ENCODE measurements around the gene EHF. TPM values are rescaled to one million over a fixed set of nuclear protein-coding genes. Genes with fewer than 3 reads are reported as not detected.

The EHF gene
- total RNA-seq, 1 experiment from 2014 or later, result 1.2 TPM

DNA sequence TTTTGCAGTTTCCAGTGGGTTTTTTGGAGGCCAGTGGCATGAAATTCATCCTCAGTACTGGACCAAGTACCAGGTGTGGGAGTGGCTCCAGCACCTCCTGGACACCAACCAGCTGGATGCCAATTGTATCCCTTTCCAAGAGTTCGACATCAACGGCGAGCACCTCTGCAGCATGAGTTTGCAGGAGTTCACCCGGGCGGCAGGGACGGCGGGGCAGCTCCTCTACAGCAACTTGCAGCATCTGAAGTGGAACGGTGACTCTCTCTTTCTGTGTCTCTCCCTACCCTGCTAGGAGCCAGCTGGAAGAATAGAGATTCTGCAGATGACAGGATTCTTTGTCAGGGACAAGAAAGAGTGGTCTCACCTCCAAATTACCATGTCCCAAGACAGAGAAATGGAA is 25.5 kb downstream of the EHF start:
- H3K27me3 ChIP-seq, result no peaks in the 10 kb centered on the region
- DNase-seq, result no peak
- peaks cover 17% of the 10 kb centered on the region for H3K36me3 ChIP-seq

DNA sequence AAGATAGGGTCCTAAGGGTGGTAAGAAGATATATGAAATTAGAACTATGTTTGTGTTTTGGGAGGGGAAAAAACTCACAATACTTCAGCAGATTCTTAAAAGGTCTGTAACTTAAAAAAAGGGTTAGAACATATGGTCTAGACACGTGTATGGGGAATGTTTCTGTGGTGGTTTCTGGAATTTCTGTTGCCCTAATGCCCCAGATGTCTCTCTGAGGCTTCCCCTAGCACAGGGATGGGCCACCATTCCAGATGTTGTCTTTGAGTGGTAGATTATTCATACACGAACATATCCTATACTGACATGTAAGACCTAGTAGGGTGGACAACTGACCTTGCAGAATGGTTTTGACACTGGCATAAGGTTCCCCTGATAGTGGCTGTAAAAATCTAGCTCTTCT is 26.2 kb downstream of the EHF start:
- no peaks in the 10 kb centered on the region for H3K27me3 ChIP-seq
- DNase-seq, result no peak
- no peaks in the 10 kb centered on the region for H3K9me3 ChIP-seq
- peaks cover 22% of the 10 kb centered on the region for H3K36me3 ChIP-seq
- H3K4me3 ChIP-seq, result no peak overlapping the region

More for the DNA sequence above, 25.5 kb downstream of the EHF start:
- Histone ChIP-seq H3K4me3 (no peak overlapping the region), H3K9me3 (no peaks in the 10 kb centered on the region)

DNA sequence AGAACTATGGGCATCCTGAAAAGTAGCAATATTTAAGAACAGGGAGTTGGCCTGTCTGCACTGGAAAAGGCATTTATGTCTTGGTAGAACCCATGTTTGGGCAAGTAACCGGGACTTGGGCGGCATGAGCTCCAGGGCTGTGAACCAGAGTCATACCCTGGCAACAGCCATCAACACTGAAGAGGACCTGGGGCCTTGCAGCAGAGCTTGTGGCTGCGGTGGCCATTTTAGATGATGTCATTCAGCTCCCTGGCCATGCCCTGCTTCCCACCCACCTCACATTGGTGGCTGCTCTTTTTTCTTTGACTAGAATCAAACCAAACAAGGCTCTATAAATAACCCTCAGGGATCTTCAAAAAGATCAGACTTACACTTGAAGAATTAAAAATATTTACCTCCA is 26.6 kb downstream of the EHF start:
- H3K4me3 ChIP-seq, result no peak overlapping the region
- peaks cover 26% of the 10 kb centered on the region for H3K36me3 ChIP-seq
- DNase-seq, result no peak
- H3K27me3 ChIP-seq, result no peaks in the 10 kb centered on the region
- H3K9me3 ChIP-seq, result no peaks in the 10 kb centered on the region

DNA sequence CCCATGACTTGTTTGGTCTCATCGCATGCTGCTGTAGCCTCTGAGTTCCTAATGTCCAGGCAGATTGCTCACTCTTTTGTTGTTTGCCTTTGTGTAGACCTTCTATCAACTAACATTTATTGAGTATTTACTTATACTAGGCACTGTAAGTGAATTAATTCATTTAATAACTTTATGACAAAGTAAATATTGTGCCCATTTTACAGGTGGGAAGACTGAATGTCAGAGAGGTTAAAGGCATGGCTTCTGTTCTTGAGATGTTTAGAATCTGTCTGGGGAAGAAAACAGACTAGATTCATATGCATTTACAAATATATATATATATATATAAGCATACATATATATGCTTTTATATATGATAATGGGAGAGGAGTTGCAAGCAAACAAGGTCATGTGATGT is 27.1 kb downstream of the EHF start:
- H3K9me3 ChIP-seq, result no peaks in the 10 kb centered on the region

DNA sequence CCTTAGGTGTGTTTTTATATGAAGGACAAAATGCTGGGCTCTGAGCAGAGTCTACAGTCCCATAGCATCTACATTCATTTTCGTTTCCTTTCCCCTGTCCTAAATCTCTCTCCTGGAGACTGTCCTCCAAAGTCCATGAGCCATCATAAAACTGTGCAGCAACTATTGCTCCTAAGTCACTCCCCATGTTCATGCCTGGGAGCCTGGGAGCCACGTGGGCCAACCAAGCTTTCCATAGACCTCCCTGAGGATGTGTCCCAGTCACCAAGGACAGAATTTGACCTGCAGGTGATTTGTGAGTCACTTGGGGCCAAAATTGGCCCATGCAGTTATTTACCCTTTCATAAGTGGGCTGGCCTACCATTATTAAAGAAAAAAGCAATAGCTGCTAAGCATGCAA is 28.7 kb downstream of the EHF start:
- Histone ChIP-seq H3K4me3 (no peak overlapping the region), H3K36me3 (peaks cover 19% of the 10 kb centered on the region), H3K9me3 (no peaks in the 10 kb centered on the region), H3K27me3 (no peaks in the 10 kb centered on the region)
- no peak for DNase-seq

More for the DNA sequence above, 27.1 kb downstream of the EHF start:
- H3K4me3 ChIP-seq, result no peak overlapping the region
- H3K27me3 ChIP-seq, result no peaks in the 10 kb centered on the region
- no peak for DNase-seq
- H3K36me3 ChIP-seq, result peaks cover 27% of the 10 kb centered on the region

DNA sequence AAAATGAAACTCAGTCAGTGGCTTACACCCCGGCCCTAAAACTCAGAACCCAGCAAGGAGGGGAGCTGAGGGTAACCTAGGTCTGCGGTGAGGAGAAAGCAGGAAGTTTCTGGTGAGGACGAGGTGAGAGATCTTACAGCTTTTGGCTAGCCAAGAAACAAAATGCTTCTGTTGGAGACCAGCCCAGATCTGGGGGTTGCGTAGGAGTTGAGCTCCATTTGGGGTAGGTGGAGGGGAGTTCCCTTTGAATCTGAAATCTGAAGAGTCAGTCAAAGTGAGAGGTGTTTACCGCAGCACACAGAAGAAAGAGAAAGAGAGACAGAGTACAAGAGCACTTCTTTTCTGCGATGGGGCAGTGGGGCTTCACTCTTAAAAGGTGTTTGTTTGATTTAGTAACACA is 29.6 kb downstream of the EHF start:
- DNase-seq, result peak; percentile 76
- Histone ChIP-seq H3K36me3 (peaks cover 17% of the 10 kb centered on the region), H3K9me3 (no peaks in the 10 kb centered on the region), H3K4me3 (no peak overlapping the region), H3K27me3 (no peaks in the 10 kb centered on the region)

DNA sequence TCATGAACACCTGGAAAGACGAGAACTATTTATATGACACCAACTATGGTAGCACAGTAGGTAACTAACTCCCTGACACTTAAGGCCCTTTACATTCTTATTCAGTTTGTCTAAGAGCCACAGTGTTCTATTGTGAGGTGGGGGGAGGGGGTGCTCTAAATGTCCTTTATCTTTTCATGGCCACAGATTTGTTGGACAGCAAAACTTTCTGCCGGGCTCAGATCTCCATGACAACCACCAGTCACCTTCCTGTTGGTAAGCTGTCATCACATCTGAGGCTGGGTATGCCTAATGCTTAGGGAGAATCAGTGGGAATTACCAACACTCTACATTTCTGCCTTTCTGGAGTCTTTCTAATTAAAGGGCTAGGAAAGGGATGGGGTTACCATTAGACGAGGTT is 30.7 kb downstream of the EHF start:
- H3K27me3 ChIP-seq, result no peaks in the 10 kb centered on the region
- no peaks in the 10 kb centered on the region; the same call in 1 of the 2 replicates for H3K9me3 ChIP-seq
- H3K4me3 ChIP-seq, result no peak overlapping the region
- no peak for DNase-seq
- peaks cover 25% of the 10 kb centered on the region for H3K36me3 ChIP-seq

DNA sequence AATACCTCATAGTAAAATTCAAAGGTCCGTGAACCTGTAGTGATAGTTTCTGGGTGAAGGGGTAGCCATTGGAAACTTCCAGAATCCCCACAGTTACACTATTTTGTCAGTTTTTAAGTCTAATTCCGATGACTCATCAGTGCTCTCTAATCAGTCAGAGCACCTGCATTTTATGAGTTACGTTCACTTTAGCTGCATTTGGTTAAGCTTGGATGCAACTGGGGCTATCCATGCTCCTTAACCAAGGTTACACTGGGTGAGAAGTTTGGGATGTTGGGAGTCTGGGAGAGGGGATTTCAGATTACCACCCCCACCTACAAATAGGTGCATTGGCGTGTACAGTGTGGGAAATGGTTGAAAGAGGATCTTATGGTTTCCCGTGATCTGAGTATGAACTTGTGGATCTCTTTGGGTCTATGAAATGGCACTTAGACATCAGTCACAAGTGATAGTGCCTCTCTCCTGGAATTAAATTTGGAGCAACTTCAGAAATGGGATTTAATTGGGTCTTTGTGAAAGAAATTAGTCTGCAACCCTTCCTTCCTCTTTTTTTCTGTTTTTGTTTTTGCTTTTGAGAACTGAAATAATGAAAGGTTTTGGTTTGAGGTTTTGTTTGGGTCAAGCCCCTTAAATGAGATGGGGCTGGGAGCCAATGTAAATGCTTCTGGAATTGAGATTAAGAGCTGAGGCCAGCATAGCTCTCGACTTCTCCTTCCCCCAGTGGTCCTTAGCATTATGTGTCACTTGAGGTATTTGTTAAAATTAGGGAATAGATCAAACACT is 31.5 kb downstream of the EHF start:
- Histone ChIP-seq H3K36me3 (peaks cover 32% of the 10 kb centered on the region), H3K27me3 (no peaks in the 10 kb centered on the region), H3K4me3 (no peak overlapping the region), H3K9me3 (no peaks in the 10 kb centered on the region; the same call in 1 of the 2 replicates)
- no peak for DNase-seq

DNA sequence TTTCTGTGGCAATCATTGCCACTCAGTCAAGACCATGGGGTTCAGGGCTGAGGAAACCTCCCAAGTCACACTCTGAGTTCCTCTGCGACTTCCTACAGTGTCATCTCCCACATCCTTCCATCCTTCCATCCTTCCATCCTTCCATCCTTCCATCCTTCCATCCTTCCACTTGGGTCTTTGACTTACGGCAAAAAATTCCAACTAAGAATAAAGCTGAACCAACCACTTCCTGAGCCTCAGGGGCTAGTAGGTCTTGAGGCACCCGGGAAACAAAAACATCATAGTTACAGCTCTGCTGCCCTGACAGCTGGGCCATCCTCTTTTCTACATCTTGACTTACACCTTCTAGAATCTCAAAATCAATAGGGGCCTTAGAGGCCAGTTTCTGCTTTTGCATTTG is 32.1 kb downstream of the EHF start:
- DNase-seq, result no peak
- Histone ChIP-seq H3K9me3 (no peaks in the 10 kb centered on the region; the same call in 1 of the 2 replicates), H3K27me3 (no peaks in the 10 kb centered on the region), H3K4me3 (no peak overlapping the region), H3K36me3 (peaks cover 34% of the 10 kb centered on the region)

DNA sequence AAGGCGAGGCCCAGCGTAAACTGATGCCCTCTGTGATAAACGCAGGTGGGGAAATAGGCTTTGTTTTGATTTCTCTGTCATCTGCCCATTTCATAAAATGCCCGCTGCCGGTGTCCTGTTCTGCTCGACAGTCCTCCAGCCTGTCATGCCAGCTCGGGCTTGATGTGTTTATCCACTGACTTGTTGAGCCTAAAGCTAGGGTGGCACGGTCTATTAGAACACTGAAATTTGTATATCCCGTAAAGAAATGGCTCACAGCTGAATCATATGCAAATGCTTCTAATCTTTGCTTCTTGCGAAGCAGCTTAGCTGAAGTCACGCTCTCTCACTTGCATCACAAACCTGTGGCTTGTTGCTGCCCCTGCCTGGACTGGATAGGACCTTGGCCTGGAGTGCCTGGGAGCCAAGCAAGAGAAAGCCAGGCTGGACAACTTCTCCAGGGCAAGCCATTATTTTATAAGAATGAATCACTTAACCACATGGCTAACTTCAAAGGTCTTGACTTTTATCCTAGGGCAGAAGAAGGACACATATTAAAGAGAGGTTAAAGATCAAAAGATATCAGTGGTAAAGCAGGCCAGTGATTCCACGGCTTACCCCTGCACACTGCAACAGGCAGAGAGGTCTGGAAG is 33.1 kb downstream of the EHF start:
- Histone ChIP-seq H3K27me3 (no peaks in the 10 kb centered on the region), H3K36me3 (peaks cover 36% of the 10 kb centered on the region), H3K9me3 (no peaks in the 10 kb centered on the region; the same call in 1 of the 2 replicates), H3K4me3 (no peak overlapping the region)
- DNase-seq, result peak; percentile 99

DNA sequence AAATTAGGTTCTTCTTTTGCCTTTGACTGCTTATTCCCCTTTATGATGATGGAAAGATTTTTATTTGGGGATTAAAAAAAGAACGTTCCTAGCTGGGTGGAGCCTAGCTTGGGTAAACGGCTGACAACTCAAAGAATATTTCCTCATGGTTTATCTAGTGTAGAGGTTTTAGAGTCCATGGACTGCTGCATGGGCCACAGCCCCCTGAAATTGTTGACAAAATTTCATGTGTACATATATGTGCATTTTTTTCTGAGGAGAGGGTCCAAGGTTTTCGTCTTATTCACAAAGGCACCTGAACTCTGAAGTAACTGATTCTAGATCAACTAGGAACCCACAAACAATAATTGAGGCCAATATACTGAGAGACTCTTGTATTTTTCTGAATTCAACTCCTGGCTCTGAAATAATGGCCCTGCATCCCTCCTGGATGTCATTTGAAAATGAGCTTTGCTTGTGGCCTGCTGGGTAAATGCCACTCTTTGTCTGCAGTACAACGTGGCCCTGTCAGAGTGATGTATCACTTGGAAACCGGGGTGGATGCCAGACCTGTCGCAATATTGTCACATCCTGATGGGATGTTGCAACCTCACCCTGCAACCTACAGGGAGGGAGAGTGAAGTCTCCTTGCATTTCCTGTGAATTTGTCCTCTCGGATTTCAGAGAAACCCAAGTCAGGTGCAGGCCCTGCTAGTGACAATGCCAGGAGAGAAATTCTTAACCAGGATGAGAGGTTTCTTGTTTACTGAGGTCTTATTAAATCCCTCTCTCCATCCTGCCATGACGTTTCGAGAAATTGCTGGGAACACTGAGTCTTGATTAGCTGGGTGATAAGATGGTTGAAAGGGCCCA is 33.8 kb downstream of the EHF start:
- Histone ChIP-seq H3K9me3 (no peaks in the 10 kb centered on the region; the same call in 1 of the 2 replicates), H3K4me3 (no peak overlapping the region), H3K27me3 (no peaks in the 10 kb centered on the region), H3K36me3 (peaks cover 40% of the 10 kb centered on the region)
- peak; percentile 66 for DNase-seq

DNA sequence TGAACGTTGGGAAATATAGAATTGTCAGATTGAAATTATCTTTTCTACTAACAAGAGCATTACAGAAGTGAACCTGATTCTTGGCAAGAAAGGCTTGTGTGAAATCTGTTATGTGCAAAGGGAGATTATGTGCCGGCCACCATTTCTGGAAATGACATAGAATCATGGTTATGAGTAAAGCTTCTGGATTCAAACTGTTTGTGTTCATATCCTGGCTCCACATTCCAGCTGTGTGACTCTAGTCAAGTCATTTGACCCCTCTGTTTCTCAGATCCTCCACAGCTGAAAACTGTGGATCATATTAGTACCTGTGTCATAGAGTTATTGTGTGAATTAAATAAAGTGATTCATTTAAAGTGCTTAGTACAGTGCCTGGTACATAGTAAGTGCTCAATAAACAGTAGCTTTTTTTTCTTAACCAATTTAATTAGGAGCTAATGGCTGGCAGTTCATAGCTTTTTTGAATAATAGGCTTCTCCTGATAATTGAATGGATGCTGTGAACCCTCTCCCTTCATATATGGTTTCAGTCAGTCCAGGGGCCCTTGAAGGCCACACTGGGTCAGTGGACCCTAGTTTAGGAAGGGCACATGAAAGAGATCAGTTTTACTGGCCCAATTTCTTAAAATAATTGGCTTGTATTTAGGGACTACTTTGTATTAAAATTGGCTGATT is 34.6 kb downstream of the EHF start:
- no peaks in the 10 kb centered on the region; the same call in 1 of the 2 replicates for H3K9me3 ChIP-seq
- peak; percentile 45 for DNase-seq
- H3K4me3 ChIP-seq, result no peak overlapping the region
- peaks cover 37% of the 10 kb centered on the region for H3K36me3 ChIP-seq
- H3K27me3 ChIP-seq, result no peaks in the 10 kb centered on the region

DNA sequence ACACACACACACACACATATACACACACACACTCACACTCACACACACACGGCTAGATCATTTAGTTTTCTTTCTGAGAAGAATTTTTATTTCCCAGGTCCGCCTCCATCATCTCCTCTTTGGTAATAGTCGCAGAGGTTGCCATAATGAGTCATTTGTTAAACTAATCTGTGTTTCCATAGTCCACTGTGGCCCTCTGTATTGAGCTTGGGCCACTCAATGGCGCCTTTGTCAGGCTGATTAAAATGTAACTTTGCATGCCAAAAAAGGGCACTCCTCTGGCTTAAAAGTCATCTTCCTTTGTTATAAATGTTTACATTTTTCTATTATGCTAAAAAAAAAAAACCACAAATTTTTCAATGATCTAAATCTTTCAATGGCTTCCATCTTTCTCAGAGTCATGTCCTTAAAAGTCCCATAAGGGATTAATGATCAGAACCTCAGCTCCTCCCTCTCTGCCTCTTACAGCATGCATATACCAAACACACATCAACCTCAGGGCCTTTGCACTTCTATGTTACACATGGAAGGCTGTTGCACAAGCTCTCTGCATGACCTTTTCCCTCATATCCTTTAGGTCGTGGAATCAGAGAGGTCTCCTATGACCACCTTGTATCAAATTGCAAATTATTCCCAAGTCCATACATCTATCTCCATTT is 35.3 kb downstream of the EHF start:
- H3K36me3 ChIP-seq, result peaks cover 36% of the 10 kb centered on the region
- no peak for DNase-seq
- no peak overlapping the region for H3K4me3 ChIP-seq
- no peaks in the 10 kb centered on the region for H3K27me3 ChIP-seq
- H3K9me3 ChIP-seq, result no peaks in the 10 kb centered on the region; the same call in 1 of the 2 replicates

DNA sequence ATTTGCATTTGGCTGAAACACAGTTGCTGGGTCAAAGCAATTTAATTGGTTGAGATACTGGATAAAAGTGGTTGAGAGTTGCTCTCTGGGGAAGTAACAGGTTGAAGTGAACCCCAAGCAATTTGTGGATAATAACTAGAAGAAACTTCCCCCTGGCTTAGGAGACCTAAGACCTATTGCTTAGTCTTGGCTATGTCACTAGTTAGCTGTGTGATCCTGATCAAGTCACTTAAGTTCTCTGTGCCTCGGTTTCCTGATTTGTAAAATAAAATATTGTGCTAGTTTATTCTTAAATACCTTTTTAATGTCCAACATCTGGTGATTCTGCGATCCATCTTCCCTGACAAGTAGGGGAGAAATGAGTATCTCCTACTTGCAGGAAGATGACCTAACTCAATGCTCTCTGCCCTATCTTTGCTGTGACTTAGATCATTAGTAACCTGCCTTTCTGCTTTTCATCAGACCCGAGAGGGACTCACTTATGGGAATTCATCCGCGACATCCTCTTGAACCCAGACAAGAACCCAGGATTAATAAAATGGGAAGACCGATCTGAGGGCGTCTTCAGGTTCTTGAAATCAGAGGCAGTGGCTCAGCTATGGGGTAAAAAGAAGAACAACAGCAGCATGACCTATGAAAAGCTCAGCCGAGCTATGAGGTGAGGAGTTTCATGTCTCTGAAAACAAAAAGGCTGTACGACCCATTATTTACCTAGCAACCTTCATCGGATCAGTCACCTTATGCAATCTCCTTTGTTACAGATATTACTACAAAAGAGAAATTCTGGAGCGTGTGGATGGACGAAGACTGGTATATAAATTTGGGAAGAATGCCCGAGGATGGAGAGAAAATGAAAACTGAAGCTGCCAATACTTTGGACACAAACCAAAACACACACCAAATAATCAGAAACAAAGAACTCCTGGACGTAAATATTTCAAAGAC is 37.5 kb downstream of the EHF start:
- no peaks in the 10 kb centered on the region for H3K27me3 ChIP-seq
- H3K36me3 ChIP-seq, result peaks cover 24% of the 10 kb centered on the region
- H3K9me3 ChIP-seq, result no peaks in the 10 kb centered on the region; the same call in 1 of the 2 replicates
- no peak for DNase-seq
- no peak overlapping the region for H3K4me3 ChIP-seq

DNA sequence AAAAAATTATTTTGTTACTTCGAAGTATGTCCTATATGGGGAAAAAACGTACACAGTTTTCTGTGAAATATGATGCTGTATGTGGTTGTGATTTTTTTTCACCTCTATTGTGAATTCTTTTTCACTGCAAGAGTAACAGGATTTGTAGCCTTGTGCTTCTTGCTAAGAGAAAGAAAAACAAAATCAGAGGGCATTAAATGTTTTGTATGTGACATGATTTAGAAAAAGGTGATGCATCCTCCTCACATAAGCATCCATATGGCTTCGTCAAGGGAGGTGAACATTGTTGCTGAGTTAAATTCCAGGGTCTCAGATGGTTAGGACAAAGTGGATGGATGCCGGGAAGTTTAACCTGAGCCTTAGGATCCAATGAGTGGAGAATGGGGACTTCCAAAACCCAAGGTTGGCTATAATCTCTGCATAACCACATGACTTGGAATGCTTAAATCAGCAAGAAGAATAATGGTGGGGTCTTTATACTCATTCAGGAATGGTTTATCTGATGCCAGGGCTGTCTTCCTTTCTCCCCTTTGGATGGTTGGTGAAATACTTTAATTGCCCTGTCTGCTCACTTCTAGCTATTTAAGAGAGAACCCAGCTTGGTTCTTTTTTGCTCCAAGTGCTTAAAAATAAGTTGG is 38.3 kb downstream of the EHF start:
- no peak for DNase-seq
- Histone ChIP-seq H3K27me3 (no peaks in the 10 kb centered on the region), H3K9me3 (no peaks in the 10 kb centered on the region; the same call in 1 of the 2 replicates), H3K4me3 (no peak overlapping the region), H3K36me3 (peaks cover 24% of the 10 kb centered on the region)

Measured in MG63 (cell line).